Tibial nerve (tissue), 4 donors: Measurements from ENCODE around the gene PROK1. TPM values are rescaled to one million over a fixed set of nuclear protein-coding genes. Genes with fewer than 3 reads are reported as not detected.
A peak's percentile ranks its signal among the peaks of the same experiment; 100 is the strongest.

Experiments
- DNase-seq, 2 donors: peaks; one replicate each; pipeline ENCODE4 v3.0.0-alpha.2; 2019; ENCODE audit warnings: low spot score in 2 of 2
- H3K27ac ChIP-seq, 4 donors: fragments of 200-600 bp; sonication (generic) in 3 of 4; one replicate each; pipeline ENCODE4 v1.5.1; 2017 to 2019; ENCODE audit warnings: mild to moderate bottlenecking in 1 of 4
- H3K27me3 ChIP-seq, 2 donors: fragments of 200-600 bp; sonication (generic) in 1 of 2; one replicate each; pipeline versions ENCODE4 v1.5.1 to v1.6.0; 2017 to 2019
- H3K36me3 ChIP-seq, 3 donors: fragments of 200-600 bp; sonication (generic); one replicate each; pipeline ENCODE4 v1.5.1; 2018 to 2019
- H3K4me1 ChIP-seq, 4 donors: fragments of 200-600 bp; sonication (generic) in 3 of 4; one replicate each; pipeline ENCODE4 v1.5.1; 2017 to 2019
- H3K4me3 ChIP-seq, 4 donors: fragments of 200-600 bp; sonication (generic) in 3 of 4; one replicate each; pipeline ENCODE4 v1.5.1; 2017 to 2019; ENCODE audit warnings: mild to moderate bottlenecking in 1 of 4, moderate library complexity in 1 of 4
- H3K9me3 ChIP-seq, 4 donors: fragments of 200-600 bp; sonication (generic) in 3 of 4; one replicate each; pipeline ENCODE4 v1.5.1; 2017 to 2019
- EP300 ChIP-seq, 2 donors: sonication (generic); formaldehyde crosslinking; IDR thresholded peaks; one replicate each; pipeline ENCODE4 v1.6.1; 2017; ENCODE audit warnings: antibody characterized with exemption in 2 of 2, mild to moderate bottlenecking in 1 of 2
- POLR2A ChIP-seq, 2 donors: fragments of 450-650 bp; IDR thresholded peaks; one replicate each; pipeline ENCODE4 v1.6.1; 2017; ENCODE audit warnings: antibody characterized with exemption in 2 of 2, mild to moderate bottlenecking in 2 of 2, moderate library complexity in 2 of 2
- WGBS, 2 donors: methylation state at CpG; one replicate each; pipeline ENCODE4 v1.1.5; 2018; 5-methylcytosine and 5-hydroxymethylcytosine counted together
- total RNA-seq, 4 donors: library from RNA; depleted of rRNA; stranded (reverse); fragments of >200 nt; gene quantifications; one replicate each; pipeline ENCODE4 v1.1.0, GENCODE V29; 2016
- TF ChIP-seq, protein P1 (sequence below), 5 experiments: fragments of 200-600 bp in 3 of 5; fragments of 450-650 bp in 2 of 5; sonication (generic) in 3 of 5; IDR thresholded peaks; one replicate each; pipeline ENCODE4 v1.5.1; 2016 to 2019; ENCODE audit warnings: antibody characterized with exemption in 5 of 5, mild to moderate bottlenecking in 3 of 5, moderate library complexity in 2 of 5

Gene PROK1
- total RNA-seq, 4 donors from 2014 or later, result 1.2 to 6.9 (median 4.6) TPM; not detected in 1

DNA sequence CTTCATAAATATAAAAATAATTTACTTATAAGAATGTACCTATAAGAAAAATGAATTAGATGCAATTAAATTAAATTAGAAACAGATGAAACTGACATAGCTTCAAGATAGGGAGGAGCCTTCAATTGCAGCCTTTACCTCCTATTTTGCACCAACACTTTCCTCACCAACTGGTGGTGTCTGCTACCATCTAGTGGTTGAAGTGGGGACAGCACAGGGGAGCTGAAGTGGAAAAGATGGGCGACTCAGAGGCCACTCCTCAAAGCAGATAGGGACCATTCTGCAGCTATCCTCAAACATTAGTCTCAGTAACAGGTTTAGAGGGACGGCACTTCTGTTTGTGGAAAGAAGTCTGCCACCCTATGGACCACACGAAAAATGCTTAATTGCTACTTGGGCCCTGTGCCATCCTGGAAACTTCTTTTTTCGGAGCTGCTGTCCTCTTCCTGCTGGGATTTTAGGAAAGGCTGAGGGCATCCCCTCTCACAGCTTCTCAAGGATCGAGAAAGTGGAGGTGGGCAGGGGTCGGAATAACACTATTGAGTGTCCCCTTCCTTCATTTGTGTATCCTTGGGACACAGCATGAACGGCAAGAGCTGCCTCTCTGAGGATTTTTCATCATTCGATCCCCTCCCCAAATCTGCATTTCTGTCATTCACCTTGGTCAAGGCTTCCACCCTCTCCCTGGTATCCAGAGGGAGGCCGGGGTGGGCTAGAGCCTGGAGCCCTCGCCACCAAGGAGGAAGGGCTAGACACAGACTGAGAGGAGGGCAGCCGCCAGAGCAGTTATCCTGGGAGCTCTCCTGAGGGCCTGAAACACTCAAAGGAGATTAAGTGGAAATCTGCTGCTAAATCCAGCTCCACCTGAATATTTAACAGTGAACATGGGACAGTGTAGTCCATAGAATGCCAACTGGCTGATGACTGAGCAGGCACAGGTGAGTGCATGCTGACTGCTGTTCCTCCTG lies 9.6 kb downstream of the PROK1 start:
- Histone ChIP-seq H3K9me3 (no peaks in the 10 kb centered on the region), H3K36me3 (no peaks in the 10 kb centered on the region), H3K4me3 (no peak overlapping the region), H3K27ac (no peak overlapping the region), H3K27me3 (no peaks in the 10 kb centered on the region), H3K4me1 (peaks cover 0 to 5% (median 0%) of the 10 kb centered on the region in 4 donors)
- 44% methylated on average over 11 of the region's 11 CpGs for WGBS, 2 donors
- TF ChIP-seq, protein P1, sequence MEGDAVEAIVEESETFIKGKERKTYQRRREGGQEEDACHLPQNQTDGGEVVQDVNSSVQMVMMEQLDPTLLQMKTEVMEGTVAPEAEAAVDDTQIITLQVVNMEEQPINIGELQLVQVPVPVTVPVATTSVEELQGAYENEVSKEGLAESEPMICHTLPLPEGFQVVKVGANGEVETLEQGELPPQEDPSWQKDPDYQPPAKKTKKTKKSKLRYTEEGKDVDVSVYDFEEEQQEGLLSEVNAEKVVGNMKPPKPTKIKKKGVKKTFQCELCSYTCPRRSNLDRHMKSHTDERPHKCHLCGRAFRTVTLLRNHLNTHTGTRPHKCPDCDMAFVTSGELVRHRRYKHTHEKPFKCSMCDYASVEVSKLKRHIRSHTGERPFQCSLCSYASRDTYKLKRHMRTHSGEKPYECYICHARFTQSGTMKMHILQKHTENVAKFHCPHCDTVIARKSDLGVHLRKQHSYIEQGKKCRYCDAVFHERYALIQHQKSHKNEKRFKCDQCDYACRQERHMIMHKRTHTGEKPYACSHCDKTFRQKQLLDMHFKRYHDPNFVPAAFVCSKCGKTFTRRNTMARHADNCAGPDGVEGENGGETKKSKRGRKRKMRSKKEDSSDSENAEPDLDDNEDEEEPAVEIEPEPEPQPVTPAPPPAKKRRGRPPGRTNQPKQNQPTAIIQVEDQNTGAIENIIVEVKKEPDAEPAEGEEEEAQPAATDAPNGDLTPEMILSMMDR (IDR thresholded peaks at IDR 0.05), result peak; percentile 92 to 98 (median 94)
- TF ChIP-seq EP300 (IDR thresholded peaks at IDR 0.05), result peak in 1 of 2 donors; percentile 33
- no peak for TF ChIP-seq POLR2A (IDR thresholded peaks at IDR 0.05)
- peak; percentile 77 to 98 for DNase-seq

DNA sequence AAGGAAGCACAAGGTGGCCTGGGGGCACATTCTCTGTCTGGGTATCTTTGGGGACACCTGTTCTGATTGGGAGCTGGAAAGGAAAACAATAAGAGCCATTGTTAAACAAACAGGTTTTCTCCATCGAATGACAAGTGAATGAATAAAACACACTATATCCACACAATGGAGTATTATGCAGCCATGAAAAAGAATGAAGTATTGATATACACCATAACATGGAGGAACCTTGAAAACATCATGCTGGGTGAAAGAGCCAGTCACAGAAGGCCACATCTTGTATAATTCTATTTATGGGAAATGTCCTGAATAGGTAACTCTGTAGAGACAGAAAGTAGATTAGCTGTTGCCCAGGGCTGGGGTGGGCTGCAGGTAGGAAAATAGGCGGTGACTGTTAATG lies 11.1 kb downstream of the PROK1 start:
- peaks cover 0 to 5% (median 0%) of the 10 kb centered on the region in 4 donors for H3K4me1 ChIP-seq
- no peaks in the 10 kb centered on the region for H3K9me3 ChIP-seq
- TF ChIP-seq EP300 (IDR thresholded peaks at IDR 0.05) (no peak), POLR2A (IDR thresholded peaks at IDR 0.05) (no peak)
- TF ChIP-seq, protein P1 (IDR thresholded peaks at IDR 0.05), result no peak
- DNase-seq, result no peak
- no peaks in the 10 kb centered on the region for H3K36me3 ChIP-seq
- peak overlapping the region in 1 of 4 donors; percentile 75 for H3K27ac ChIP-seq
- WGBS, 2 donors, result 82 to 86% methylated on average over 2 of the region's 2 CpGs
- H3K27me3 ChIP-seq, result no peaks in the 10 kb centered on the region
- no peak overlapping the region for H3K4me3 ChIP-seq

DNA sequence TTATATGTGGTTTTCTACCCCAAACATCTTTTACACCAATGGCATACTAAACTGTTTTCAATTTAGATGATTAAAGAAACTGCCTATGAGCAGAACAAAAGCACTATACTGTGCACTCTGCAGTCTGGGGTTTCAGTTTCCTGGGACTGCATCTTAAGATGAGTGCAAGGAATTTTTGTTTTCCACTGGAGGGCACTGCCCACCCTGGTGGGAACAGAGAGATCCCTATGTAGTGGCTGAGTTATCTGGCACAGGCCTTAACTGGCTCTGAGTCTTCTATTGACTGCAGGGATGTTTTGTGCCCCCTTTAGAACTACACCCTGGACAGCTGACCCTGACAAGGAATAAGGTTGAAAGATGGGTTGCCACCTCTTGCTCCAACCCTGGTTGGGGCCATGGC lies 12.0 kb downstream of the PROK1 start:
- no peak for DNase-seq
- no peaks in the 10 kb centered on the region for H3K27me3 ChIP-seq
- TF ChIP-seq, protein P1 (IDR thresholded peaks at IDR 0.05), result peak in 2 of 5 experiments; percentile 13 to 17
- TF ChIP-seq EP300 (IDR thresholded peaks at IDR 0.05), result no peak
- H3K27ac ChIP-seq, result peak overlapping the region in 3 of 4 donors; percentile 50 to 90 (median 75)
- H3K36me3 ChIP-seq, result no peaks in the 10 kb centered on the region
- no peaks in the 10 kb centered on the region for H3K9me3 ChIP-seq
- peaks cover 0 to 5% (median 0%) of the 10 kb centered on the region in 4 donors for H3K4me1 ChIP-seq
- no peak overlapping the region for H3K4me3 ChIP-seq

DNA sequence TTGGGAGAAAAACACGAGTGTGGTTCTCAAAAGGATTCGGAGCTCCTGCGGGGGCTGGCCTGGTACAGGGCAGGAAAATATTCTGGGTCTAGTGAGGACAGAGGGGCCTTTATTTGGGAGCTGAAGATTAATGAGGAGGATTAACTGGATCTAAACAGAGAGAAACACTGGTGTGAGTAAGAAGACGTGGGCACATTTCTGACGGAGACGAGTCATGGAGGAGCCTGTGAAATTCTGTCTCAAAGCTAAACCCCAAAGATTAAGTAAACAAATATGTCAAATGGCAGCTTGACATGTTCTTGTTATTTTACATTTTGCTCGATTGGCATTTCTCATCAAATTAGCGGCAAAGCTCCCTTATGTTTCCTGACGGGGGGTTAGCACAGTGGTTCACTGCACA lies 12.8 kb downstream of the PROK1 start:
- DNase-seq, result no peak
- Histone ChIP-seq H3K27ac (peak overlapping the region in 2 of 4 donors; percentile 75 to 90), H3K4me1 (peaks cover 0 to 5% (median 0%) of the 10 kb centered on the region in 4 donors)

More for the DNA sequence above, 12.8 kb downstream of the PROK1 start:
- TF ChIP-seq EP300 (IDR thresholded peaks at IDR 0.05), result no peak
- TF ChIP-seq POLR2A (IDR thresholded peaks at IDR 0.05), result no peak
- TF ChIP-seq, protein P1 (IDR thresholded peaks at IDR 0.05), result no peak
- WGBS, 2 donors, result 44 to 50% methylated on average over 9 of the region's 9 CpGs
- H3K4me3 ChIP-seq, result no peak overlapping the region
- H3K9me3 ChIP-seq, result no peaks in the 10 kb centered on the region
- no peaks in the 10 kb centered on the region for H3K27me3 ChIP-seq
- H3K36me3 ChIP-seq, result no peaks in the 10 kb centered on the region
